ENCODE results near the gene CLEC9A. TPM values are rescaled to one million over a fixed set of nuclear protein-coding genes. Genes with fewer than 3 reads are reported as not detected.

CLEC9A gene
- total RNA-seq, 1 experiment from 2014 or later: not detected

DNA sequence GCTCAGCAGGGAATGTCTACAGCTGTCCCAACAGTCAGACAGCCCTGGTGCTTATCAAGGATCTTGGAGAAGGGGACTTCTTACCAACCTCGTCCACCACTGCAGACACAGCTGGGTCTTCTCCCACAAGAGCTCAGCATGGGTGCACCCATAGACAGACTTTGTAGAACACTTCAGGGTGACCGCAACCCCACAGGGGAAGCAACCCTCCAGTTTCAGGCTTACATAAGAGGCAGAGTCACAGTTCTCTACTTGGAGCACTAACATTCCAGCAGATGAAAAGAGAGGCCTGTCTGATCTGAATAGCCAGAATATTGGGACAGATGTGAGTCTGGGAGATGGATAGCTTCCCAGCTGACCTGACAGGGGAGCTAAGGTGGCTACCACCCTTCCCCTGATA lies 71.8 kb downstream of the CLEC9A start:
- Histone ChIP-seq H3K36me3 (ENCODE audit: control insufficient read depth in 1 of 2, insufficient read depth in 2 of 2, low read length in 2 of 2) (no peaks in the 10 kb centered on the region), H3K4me1 (ENCODE audit: control insufficient read depth in 1 of 2, insufficient read depth in 2 of 2, low read length in 2 of 2) (no peaks in the 10 kb centered on the region), H3K4me3 (replicated peaks in 1 of 2; ENCODE audit: low read depth in 1 of 2, low read length in 2 of 2) (no peak overlapping the region), H3K27ac (ENCODE audit: low read depth, low read length) (no peak overlapping the region), H3K4me2 (ENCODE audit: low read length) (no peak overlapping the region), H3K27me3 (ENCODE audit: insufficient read depth, low read length) (peaks cover 26% of the 10 kb centered on the region), H3K9ac (ENCODE audit: low read length) (no peak overlapping the region), H3K9me3 (ENCODE audit: control insufficient read depth in 1 of 2, insufficient read depth in 1 of 2, low read depth in 1 of 2, low read length in 2 of 2) (no peaks in the 10 kb centered on the region), H2AFZ (ENCODE audit: low read depth, low read length, poor library complexity, severe bottlenecking) (no peak overlapping the region), H4K20me1 (ENCODE audit: insufficient read depth) (no peaks in the 10 kb centered on the region), H3K9me2 (ENCODE audit: insufficient read depth) (no peaks in the 10 kb centered on the region), H3K79me2 (ENCODE audit: insufficient read depth, low read length) (no peaks in the 10 kb centered on the region)
- intact Hi-C loops (cut with micrococcal nuclease): no loop called here
- ChIA-PET RAD21 (ENCODE audit: low non-redundant PET in 1 of 2, low total read pairs in 2 of 2, uncharacterized antibody in 2 of 2, unreplicated experiment in 2 of 2) (no interaction called here), CTCF (no interaction called here), POLR2A (no interaction called here)
- DNase-seq (ENCODE audit: low read depth, low spot score): no peak
- ATAC-seq: no peak
- no TSS peak for BruUV-seq (replicated peaks)
- TF ChIP-seq, protein P1, sequence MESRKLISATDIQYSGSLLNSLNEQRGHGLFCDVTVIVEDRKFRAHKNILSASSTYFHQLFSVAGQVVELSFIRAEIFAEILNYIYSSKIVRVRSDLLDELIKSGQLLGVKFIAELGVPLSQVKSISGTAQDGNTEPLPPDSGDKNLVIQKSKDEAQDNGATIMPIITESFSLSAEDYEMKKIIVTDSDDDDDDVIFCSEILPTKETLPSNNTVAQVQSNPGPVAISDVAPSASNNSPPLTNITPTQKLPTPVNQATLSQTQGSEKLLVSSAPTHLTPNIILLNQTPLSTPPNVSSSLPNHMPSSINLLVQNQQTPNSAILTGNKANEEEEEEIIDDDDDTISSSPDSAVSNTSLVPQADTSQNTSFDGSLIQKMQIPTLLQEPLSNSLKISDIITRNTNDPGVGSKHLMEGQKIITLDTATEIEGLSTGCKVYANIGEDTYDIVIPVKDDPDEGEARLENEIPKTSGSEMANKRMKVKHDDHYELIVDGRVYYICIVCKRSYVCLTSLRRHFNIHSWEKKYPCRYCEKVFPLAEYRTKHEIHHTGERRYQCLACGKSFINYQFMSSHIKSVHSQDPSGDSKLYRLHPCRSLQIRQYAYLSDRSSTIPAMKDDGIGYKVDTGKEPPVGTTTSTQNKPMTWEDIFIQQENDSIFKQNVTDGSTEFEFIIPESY (IDR thresholded peaks at IDR 0.05; ENCODE audit: extremely low read depth, insufficient replicate concordance, low read length): no peak
- no peak for TF ChIP-seq SIN3A (IDR thresholded peaks at IDR 0.05; ENCODE audit: low read depth)
- TF ChIP-seq MAX (IDR thresholded peaks at IDR 0.05): no peak
- TF ChIP-seq REST (IDR thresholded peaks at IDR 0.05; ENCODE audit: low read depth): no peak
- no peak for TF ChIP-seq CEBPB (IDR thresholded peaks at IDR 0.05; ENCODE audit: low read depth)
